ENCODE measurements around the gene ACTRT2. TPM values are rescaled to one million over a fixed set of nuclear protein-coding genes. Genes with fewer than 3 reads are reported as not detected.

The ACTRT2 gene
- total RNA-seq, 1 experiment from 2014 or later: not detected

- DNase-seq (ENCODE audit: low read depth): no peak
Observed at GRCh38 chr1:3031401-3032221, 10.3 kb downstream of the ACTRT2 start.

- no peak for DNase-seq (ENCODE audit: low read depth)
Observed at GRCh38 chr1:3032371-3033039, 11.2 kb downstream of the ACTRT2 start.

GRCh38 chr1:3033040-3033789, 11.9 kb downstream of the ACTRT2 start:
- no peak for DNase-seq (ENCODE audit: low read depth)

- DNase-seq (ENCODE audit: low read depth): no peak
Observed at GRCh38 chr1:3033790-3034090, 12.5 kb downstream of the ACTRT2 start.

GRCh38 chr1:3034162-3034561, 12.9 kb downstream of the ACTRT2 start:
- DNase-seq (ENCODE audit: low read depth): no peak

DNA sequence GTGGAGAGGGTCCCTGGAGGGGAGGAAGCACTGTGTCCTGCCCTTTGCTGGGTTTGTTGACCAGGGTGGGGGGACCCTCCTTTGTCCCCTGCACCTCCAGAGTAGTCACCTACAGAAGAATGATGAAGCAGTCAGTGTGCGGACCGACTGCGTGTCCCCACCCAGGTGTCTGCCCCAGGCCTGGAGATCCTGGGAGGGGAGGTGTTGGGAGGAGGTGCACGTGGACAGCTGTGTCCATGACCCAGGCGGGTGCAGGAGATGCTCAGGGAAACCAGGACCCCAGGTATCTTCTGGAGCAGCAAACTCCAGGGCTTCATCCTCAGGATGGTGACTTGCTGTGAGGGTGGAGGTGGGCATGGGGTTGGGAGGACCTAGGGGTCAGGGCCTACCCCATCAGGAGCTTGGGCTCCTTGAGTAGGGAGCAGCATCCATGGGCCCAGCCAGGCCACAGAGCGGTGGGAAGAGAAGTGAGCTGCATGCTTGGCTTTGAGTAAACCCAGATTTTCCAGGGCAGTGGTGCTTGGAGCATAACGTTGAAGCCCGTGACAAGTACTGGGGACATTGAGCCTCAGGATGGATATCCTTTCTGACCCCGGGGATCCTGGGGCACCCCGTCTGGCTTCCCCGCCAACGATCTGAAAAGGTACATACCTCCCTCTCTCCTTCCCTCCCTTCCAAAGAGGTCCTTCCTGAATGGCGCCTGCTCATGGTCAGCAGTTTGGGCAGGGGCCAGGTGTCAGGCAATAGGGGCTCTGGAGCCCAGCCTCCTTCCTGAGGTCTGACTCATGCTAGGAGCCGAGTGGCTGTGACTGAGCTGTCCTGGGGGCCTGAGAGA, 13.7 kb downstream of the ACTRT2 start:
- no peak for DNase-seq (ENCODE audit: low read depth)

- DNase-seq (ENCODE audit: low read depth): no peak
Observed at GRCh38 chr1:3035563-3036446, 14.5 kb downstream of the ACTRT2 start.

DNA sequence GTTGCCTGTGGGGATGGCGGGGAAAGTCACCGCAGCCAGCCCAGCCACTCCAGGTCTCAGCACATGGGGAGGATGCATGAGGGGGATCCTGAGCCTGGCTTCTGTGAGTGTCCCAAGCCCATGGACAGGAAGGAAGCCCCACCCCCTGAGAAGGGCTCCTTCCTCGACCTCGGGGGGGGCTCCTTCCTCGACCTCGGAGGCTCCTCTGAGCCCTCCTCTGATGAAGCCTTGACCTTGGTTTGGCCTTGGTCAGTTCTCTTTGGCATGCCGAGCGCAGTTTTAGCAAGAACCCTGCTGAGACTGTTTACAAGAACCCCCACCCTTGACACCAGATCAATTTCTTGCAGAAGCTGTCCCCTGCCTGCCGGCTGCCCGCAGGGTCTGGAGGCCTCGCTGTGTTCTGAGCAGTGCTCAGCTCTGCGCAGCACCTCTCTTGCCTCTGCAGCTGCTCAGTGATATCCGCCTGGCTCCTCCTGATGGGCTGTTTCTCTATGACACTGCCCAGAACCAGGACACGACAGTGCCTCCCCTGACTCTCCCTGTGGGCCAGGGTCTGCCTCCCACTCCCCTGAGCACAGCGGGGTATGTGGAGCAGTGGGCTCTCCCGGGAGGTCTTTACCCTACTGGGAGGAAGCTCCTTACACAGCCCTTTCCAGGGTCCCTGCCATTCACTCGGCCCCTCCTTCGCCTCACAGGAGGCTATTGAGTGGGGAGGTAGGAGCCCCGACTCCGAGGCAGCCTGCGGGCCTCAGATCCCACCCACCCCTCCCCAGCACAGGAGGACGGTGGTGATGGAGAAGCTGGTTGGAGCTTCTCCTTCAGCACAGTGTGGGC, 15.4 kb downstream of the ACTRT2 start:
- DNase-seq (ENCODE audit: low read depth): no peak

DNA sequence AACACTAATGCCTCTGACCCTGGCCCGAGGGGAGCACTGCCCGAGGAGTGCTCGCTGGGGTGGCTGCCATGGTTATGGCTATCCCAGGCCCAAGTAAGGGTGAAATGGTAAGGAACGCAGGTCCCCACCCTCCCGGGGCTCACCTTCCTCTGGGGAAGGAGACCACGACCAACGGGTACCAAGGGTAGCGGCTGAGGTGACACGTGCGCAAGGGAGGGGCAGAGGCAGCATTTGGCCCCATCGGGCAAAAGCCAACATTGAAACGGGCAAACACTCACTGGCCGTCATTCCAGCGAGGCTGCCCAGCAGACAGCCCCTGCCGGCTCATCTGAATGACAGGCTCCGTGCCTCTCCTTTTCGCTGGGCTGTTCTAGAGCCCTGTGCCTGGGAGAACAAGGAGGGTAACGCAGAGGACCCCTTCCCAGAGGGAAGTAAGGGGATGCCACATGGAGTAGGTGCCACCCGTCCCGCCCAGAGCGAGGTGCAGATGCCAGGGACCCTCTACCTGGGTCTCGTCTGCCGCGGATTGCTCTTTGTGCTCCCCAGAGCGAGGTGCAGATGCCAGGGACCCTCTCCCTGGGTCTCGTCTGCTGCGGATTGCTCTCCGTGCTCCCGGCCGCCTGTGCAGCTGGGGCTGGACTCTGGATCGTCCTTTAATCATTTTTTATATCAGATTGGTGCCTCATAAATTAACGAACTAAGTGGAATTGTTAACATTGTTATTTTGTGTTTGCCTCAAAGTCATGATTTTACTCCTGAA, 16.2 kb downstream of the ACTRT2 start:
- DNase-seq (ENCODE audit: low read depth): no peak

DNA sequence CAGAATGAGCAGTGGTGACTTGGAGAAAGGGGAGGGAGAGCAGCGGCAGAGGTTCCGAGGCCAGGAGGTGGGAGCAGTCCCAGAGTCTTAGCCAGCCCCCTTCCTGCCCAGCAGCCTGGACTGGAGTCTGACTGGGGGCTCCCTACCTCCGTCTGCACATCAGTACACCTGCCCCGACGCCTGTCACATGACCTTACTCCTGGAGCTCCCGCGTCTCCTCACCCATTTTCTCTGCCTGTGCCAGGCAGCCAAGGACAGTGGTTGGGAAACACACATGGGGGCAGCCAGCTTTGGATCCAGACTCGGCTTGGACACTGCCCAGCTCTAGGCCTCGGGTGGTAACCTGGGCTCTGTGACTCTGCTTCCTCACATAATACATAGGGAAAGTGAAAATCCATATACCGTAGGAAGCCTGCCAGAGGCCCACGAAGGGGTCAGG, 16.9 kb downstream of the ACTRT2 start:
- no peak for DNase-seq (ENCODE audit: low read depth)

DNA sequence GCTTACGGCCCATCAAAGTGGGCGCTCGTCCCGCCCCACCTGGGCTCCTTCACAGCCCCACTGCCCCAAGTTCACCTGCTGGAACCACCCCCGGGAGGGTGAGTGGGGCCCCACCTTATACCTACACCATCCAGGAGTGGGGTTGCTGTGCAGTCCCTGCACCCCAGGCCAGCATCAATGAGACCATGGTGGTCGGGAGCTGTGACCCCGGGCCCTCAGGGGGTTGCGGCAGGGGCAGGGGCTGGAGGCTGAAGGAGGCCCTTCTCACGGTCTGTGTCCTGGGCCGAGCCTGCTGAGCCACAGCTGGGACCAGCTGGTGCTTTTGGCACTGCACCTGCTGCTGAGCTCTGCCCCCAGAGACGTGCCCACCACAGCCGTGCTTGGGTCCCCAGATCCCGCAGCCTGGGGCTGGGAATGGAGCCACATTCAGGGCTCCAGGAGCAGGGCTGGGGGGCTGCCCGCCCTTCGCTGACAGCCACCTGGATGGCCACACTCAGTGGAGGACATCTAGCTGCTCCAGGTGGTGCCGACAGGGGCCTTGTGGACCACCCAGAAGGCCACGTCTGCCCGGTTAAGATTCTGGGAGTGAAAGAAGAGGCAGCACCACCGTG, 17.4 kb downstream of the ACTRT2 start:
- DNase-seq (ENCODE audit: low read depth): no peak

GRCh38 chr1:3040004-3040403, 18.7 kb downstream of the ACTRT2 start:
- no peak for DNase-seq (ENCODE audit: low read depth)

DNA sequence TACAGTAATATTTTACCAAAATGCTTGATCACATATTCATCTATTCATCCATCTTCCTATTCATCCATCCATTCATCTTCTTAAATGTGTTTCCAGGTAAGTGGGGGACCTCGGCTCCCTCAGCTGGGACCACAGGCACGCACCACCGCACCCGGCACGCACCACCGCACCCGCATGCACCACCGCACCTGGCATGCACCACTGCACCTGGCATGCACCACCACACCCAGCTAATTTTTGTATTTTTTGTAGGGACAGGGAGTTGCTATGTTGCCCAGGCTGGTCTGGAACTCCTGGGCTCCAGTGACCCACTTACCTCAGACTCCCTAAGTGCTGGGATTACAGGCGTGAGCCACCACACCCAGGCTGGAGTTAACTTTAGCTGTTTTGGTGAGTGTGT, 21.2 kb downstream of the ACTRT2 start:
- DNase-seq (ENCODE audit: low read depth): no peak

DNA sequence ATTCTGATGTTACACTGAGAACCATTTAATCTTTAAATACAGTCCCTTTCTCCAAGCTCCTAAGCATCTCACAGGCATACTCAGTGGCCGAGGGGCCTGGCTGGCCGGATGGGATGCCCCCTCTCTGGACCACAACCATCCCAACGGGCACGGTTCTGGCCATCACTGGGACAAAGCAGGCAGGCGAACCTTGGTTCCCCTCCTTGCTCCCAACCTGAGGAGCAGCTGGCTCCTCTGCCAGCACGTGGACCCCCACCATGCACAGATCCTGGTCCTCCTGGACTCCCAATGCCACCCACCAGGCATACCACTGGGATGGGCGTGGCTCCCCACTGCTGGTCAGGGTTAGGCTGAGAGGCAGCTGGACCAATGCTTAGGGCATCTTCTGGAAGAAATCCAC, 27.9 kb downstream of the ACTRT2 start:
- DNase-seq (ENCODE audit: low read depth): no peak

DNA sequence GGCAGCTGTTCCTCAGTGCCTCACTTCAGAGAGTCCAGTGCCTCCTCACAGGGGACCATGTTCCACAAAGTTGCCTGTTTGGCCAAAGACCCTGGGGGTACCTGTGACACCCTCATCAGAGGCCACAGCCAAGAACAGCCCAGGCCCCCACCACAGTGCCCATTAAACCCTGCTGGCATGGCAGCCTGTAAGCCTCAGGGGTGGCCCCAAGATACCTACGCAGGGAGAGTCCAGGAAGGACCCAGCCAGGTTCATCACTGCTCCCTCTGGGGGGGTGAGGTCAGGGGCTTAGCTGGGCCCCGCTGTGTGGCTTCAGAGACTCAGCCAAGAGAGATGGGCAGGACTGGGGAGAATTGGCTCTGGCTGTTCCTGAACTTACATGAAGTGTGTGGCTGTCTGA, 28.6 kb downstream of the ACTRT2 start:
- DNase-seq (ENCODE audit: low read depth): no peak

- no peak for DNase-seq (ENCODE audit: low read depth)
Observed at GRCh38 chr1:3050603-3051002, 29.3 kb downstream of the ACTRT2 start.

DNA sequence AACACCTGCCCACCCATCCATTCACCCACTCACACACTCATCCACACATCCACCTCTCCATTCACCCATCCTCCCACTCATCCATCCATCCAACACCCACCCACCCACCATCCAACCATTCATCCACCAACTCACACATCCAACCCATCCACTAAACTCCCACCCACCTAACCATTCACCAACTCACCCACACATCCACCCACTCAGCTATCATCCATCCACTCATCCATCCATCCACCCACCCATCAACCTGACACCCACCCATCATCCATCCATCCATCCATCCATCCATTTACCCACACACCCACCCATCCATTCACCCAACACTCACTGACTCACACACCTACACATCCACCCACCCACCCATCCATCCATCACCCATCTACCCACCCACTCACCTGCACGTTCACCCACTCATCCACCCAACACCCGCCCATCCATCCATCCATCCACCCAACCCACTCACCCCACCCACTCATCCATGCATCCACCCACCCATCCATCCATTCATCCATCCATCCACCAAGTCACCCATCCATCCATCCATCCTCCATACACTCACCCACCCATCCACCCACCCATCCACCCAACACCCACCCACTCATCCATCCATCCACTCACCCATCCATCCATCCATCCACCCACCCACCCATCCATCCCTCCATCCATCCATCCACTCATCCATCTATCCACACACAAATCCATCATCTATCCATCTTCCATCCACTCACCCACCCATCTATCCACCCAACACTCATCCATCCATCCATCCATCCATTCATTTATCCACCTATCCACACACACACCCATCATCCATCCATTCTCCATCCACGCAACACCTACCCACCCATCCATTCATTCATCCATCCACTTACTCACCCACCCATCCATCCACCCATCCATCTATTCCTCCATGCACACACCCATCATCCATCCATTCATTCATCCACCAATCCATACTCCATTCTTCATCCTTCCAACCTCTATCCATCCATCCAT, 30.3 kb downstream of the ACTRT2 start:
- DNase-seq (ENCODE audit: low read depth): no peak

Measured in LHCN-M2 (cell line).